ENCODE data around the gene CLDN11. TPM values are rescaled to one million over a fixed set of nuclear protein-coding genes. Genes with fewer than 3 reads are reported as not detected.

CLDN11 gene
- total RNA-seq (2014; rRNA removed; shearing (Covaris generic)): 14.9 and 15.8 TPM in 2 replicates

DNA sequence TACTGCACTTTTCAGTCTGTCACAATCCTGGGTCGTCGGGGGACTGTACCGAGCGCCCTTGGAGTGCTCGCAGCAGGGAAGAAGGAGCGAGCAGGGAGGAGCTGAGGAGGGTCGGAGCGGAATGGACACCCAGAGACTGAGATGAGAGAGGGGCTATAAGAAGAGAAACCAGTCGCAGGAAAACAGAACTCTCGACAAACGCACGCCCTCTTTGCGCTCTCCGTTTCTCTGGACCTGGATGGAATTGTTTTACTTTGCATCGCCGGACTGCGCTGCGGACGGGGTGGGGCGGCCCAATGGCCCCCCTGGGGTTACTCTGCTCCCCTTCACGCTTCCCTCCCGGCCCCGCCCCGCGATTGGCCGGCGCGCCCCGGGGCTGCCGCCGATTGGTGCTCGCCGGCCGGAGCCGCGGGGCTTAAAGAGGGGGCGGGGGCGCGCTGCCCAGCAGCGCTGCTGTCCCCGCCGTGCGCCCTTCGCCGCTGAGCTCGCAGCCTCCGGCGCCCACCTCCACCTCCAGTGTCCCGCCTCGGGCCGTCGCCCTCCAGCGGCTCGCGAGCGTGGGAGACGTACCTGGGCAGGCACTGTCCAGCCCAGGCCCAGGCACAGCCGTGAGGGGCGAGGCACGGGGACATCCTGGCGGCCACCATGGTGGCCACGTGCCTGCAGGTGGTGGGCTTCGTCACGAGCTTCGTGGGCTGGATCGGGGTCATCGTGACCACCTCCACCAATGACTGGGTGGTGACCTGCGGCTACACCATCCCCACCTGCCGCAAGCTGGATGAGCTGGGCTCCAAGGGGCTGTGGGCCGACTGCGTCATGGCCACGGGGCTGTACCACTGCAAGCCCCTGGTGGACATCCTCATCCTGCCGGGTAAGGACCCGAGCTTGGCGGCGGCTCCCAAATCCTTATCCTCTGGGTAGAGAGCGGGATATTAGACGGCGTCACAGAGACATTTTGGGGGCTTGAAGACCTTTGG, at the start of gene CLDN11:
Gene CLDN11 (plus strand): TSS at position 447 of the 977 bp plus-strand sequence. CDS start 199 bp downstream, at position 646.
- peak; percentile 65 for DNase-seq (ENCODE audit: low read depth)

GRCh38 chr3:170368921-170369320, 49.7 kb upstream of the CLDN11 start:
- DNase-seq (ENCODE audit: low read depth): no peak

- DNase-seq (ENCODE audit: low read depth): no peak
Measured at GRCh38 chr3:170372190-170372879, 46.3 kb upstream of the CLDN11 start.

GRCh38 chr3:170383567-170383966, 35.1 kb upstream of the CLDN11 start:
- no peak for DNase-seq (ENCODE audit: low read depth)

- DNase-seq (ENCODE audit: low read depth): no peak
Measured at GRCh38 chr3:170386468-170386867, 32.2 kb upstream of the CLDN11 start.

GRCh38 chr3:170387950-170388349, 30.7 kb upstream of the CLDN11 start:
- no peak for DNase-seq (ENCODE audit: low read depth)

- DNase-seq (ENCODE audit: low read depth): no peak
Measured at GRCh38 chr3:170391108-170391507, 27.6 kb upstream of the CLDN11 start.

DNA sequence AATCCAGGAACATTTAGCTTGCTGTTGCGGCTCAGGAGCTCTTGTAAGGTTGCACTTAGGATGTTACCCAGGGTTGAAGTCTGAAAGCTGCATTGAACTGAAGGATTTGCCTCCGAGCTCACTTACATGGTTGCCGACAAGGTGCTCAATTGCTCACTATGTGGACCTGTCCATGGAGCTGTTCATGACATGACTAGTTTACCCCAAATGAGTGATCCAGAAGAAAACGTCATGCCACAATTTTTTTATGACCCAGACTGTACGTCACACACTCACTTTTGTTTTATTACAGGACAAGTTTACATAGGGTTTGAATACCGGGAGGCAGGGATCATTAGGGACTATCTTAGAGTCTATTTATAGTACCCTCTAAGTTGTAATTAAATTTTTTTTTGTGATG, 21.0 kb upstream of the CLDN11 start:
- no peak for DNase-seq (ENCODE audit: low read depth)

- DNase-seq (ENCODE audit: low read depth): no peak
Measured at GRCh38 chr3:170405101-170405500, 13.6 kb upstream of the CLDN11 start.

GRCh38 chr3:170410428-170411029, 8.1 kb upstream of the CLDN11 start:
- no peak for DNase-seq (ENCODE audit: low read depth)

- DNase-seq (ENCODE audit: low read depth): no peak
Measured at GRCh38 chr3:170413291-170413690, 5.4 kb upstream of the CLDN11 start.

- peak; percentile 82 for DNase-seq (ENCODE audit: low read depth)
Measured at GRCh38 chr3:170414202-170414663, 4.4 kb upstream of the CLDN11 start.

GRCh38 chr3:170417090-170417489, 1.6 kb upstream of the CLDN11 start:
- no peak for DNase-seq (ENCODE audit: low read depth)

DNA sequence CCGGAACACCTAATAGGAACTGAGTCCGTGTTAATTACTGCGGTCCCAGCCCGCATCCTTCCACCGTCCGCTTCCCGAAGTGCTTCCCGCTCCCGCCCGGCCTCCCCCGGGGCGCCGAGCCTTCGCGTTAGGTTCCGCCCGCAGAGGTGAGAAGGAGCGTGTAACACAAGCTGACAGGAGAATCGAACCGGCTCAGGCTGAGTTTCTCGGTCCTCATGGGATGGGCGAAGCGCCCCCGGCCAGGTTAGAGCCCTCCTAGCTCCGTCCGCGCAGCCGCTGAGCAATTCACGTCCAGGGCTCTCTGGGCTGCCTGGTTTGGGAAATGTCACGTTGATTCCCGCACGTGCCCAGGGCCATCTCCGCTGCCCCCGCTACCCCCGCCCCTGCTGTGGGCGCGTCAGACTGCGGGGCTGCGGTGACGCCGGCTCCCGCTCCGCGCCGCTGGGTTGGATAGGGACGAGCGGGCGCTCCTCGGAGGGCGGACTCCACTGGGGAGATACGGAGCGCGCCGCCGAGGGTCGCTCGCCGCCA, 954 bp downstream of the CLDN11 start:
- no peak for DNase-seq (ENCODE audit: low read depth)

DNA sequence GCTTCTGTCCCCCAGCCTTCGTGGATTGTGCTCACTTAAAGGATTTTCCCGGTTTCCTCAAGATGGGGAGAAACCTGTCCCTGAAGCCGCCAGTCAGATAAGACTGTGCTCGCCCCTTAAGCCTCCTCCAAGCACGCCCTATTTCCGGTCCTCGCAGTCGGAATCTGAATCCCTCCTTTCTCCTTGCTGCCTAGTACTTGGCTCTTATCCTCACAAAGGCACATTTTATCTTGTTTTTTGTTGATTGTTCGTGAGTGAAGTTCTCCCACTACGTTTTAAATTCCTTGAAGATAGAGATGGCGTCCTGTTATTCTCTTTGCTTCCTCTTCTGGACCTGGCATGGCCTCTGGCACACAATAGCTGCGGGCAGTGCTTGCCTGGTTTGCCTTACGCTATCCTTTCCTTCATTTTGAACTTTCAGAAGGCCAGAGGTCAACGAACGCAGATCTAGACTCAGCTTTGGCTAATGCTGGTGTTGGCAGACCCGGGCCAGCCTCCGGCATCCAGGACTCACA, 1.7 kb downstream of the CLDN11 start:
- no peak for DNase-seq (ENCODE audit: low read depth)

DNA sequence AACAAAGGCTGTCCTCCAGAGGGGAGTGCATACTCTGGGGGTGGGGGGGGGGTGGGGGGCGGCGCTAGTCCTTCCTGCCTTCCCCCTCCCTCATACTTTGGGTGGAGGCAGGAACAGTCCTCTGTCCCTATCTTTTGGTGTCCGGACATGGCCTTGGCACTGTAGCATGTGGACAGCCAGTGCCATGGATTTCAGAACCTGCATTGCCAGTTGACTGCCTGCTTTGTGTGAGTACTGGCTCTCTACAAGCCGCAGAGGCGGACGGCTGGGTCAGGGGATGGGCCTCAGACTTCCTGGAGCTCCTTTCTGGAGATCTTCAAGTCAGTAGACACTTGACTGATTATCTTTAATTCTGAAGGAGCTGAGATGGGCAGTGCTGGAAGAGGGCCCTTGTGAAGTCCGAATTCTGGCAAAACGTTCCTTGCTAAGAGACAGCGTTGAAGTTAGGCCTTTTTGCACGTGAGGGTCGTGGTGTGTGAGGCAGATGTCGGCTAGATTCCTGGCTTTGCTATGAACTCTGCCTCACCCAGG, 2.5 kb downstream of the CLDN11 start:
- no peak for DNase-seq (ENCODE audit: low read depth)

GRCh38 chr3:170421758-170422157, 3.1 kb downstream of the CLDN11 start:
- no peak for DNase-seq (ENCODE audit: low read depth)

GRCh38 chr3:170423001-170423615, 4.4 kb downstream of the CLDN11 start:
- no peak for DNase-seq (ENCODE audit: low read depth)

DNA sequence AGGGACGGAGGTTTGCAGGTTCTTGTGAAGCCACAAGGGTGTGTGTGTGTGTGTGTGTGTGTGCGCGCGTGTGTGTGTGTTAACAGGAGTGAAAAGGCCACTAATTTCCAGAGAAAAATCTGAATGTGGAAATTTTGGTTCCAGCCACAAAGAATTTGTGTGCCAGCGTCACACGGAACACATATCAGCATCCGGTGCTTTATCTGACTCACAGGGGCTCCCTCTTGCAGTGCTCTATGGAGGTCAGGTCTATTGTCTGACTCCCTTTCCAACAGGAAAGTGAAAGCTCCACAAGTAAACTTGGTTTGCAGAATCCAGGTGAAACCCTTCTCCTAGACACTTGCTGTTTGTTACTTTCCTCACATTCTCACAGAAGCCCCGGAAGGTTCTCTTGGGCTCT, 6.2 kb downstream of the CLDN11 start:
- DNase-seq (ENCODE audit: low read depth): peak; percentile 49

DNA sequence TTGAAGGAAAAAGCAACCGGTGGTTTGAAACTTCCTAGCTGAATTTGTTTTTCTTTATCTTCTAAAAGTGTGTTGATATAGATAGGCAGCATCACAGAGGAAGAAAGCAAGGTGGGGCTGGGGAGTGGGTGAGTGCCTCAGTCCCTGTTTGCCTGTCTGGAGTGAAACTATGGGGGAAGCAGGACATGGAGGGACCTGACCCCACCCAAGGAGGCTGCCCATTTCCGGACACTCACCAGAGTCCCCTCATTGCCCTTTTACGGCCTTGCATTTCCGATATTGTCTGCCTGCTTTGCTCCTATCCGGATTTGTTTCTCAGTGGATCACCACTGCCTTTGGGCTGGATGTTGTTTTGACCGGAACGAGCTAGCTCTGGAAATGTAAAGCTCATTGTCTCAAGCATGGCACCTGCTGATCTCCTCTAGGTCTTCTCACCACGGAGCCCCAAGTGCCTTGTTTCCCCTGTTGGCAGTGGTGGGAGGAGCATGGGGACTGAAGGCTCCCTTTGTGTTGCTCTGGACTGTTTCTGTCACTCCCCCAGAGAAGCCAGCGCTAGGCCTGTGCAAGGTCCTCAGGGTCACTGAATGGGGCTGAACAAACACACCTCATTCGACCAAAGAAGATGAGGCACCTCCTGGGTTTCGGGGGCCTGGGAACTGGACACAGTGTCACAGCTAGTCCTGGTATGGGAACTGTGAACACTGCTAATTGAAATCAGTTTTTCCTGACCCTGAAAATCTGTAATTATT, 7.0 kb downstream of the CLDN11 start:
- DNase-seq (ENCODE audit: low read depth): no peak

Data from Daoy (cell line).